HEK293 (cell line): Measurements from ENCODE around the gene DNAJB6.

Experiments used
- CTCF ChIA-PET: fragments of 350-600 bp; formaldehyde crosslinking; extraction: SDS; loops from one replicate; lab custom pipeline; 2021; ENCODE audit warnings: antibody characterized with exemption; lab: Yijun Ruan, JAX
- POLR2A ChIA-PET: fragments of 300-600 bp; formaldehyde crosslinking; extraction: SDS; loops from one replicate; lab custom pipeline; 2020; ENCODE audit warnings: antibody characterized with exemption, inconsistent platforms; lab: Yijun Ruan, JAX
- H3K27ac ChIP-seq: fragments of 200-500 bp; sonication (Bioruptor generic); 2 replicates; pipeline ENCODE4 v1.5.1; 2014; ENCODE audit warnings: low read depth, low read length, control low read depth, inconsistent platforms; ENCODE audit errors: extremely low read depth
- H3K36me3 ChIP-seq, 2 experiments: fragments of 200-500 bp in 1 of 2; sonication (Bioruptor generic) in 1 of 2; 1 replicate in 1 of 2; 2 replicates in 1 of 2; pipeline ENCODE4 v1.5.1; 2014 to 2017; ENCODE audit warnings: inconsistent platforms in 2 of 2, low read length in 2 of 2; ENCODE audit not compliant: control insufficient read depth in 2 of 2, insufficient read depth in 1 of 2
- H3K4me1 ChIP-seq: fragments of 200-500 bp; sonication (Bioruptor generic); 2 replicates; pipeline ENCODE4 v1.5.1; 2014; ENCODE audit warnings: mild to moderate bottlenecking, low read length, inconsistent platforms; ENCODE audit not compliant: control insufficient read depth, insufficient read depth
- H3K4me3 ChIP-seq: 2 replicates; pipeline ENCODE4 v1.5.1; 2011; ENCODE audit warnings: low read depth, mild to moderate bottlenecking, control low read depth, low read length, moderate library complexity
- H3K9me3 ChIP-seq: fragments of 200-500 bp; sonication (Bioruptor generic); 2 replicates; pipeline ENCODE4 v1.5.1; 2014; ENCODE audit warnings: low read depth, low read length, inconsistent platforms; ENCODE audit not compliant: control insufficient read depth, insufficient read depth
- FEZF1 ChIP-seq: fragments of 450-650 bp; formaldehyde crosslinking; IDR thresholded peaks from 2 replicates; pipeline ENCODE4 v1.5.1; 2016; ENCODE audit warnings: missing biosample characterization, missing genetic modification characterization
- KLF8 ChIP-seq: fragments of 450-650 bp; formaldehyde crosslinking; IDR thresholded peaks from 2 replicates; pipeline ENCODE4 v1.5.1; 2016; ENCODE audit warnings: missing biosample characterization, missing genetic modification characterization
- SCRT2 ChIP-seq: fragments of 450-650 bp; formaldehyde crosslinking; IDR thresholded peaks from 2 replicates; pipeline ENCODE4 v1.5.1; 2016; ENCODE audit warnings: missing biosample characterization, missing genetic modification characterization
- SP2 ChIP-seq: fragments of 450-650 bp; formaldehyde crosslinking; IDR thresholded peaks from 2 replicates; pipeline ENCODE4 v1.5.1; 2016; ENCODE audit warnings: missing biosample characterization, missing genetic modification characterization
- ZBTB17 ChIP-seq: fragments of 450-650 bp; formaldehyde crosslinking; IDR thresholded peaks from 2 replicates; pipeline ENCODE4 v1.5.1; 2016; ENCODE audit warnings: missing biosample characterization, missing genetic modification characterization
- ZBTB7A ChIP-seq: fragments of 450-650 bp; formaldehyde crosslinking; IDR thresholded peaks from 2 replicates; pipeline ENCODE4 v1.5.1; 2016; ENCODE audit warnings: low read depth, missing biosample characterization, missing genetic modification characterization
- ZEB2 ChIP-seq: fragments of 450-650 bp; formaldehyde crosslinking; IDR thresholded peaks from 2 replicates; pipeline ENCODE4 v1.5.1; 2016; ENCODE audit warnings: missing biosample characterization, missing genetic modification characterization
- ZFHX2 ChIP-seq: fragments of 450-650 bp; formaldehyde crosslinking; conservative IDR thresholded peaks from 2 replicates; pipeline ENCODE4 v1.5.1; 2016; ENCODE audit warnings: missing biosample characterization, missing genetic modification characterization
- ZNF132 ChIP-seq: fragments of 450-650 bp; formaldehyde crosslinking; IDR thresholded peaks from 2 replicates; pipeline ENCODE4 v1.5.1; 2017; ENCODE audit warnings: missing biosample characterization, missing genetic modification characterization, borderline replicate concordance
- ZNF239 ChIP-seq: fragments of 450-650 bp; formaldehyde crosslinking; IDR thresholded peaks from 2 replicates; pipeline ENCODE4 v1.5.1; 2016; ENCODE audit warnings: missing biosample characterization, missing genetic modification characterization
- ZNF391 ChIP-seq: fragments of 450-650 bp; formaldehyde crosslinking; IDR thresholded peaks from 2 replicates; pipeline ENCODE4 v1.5.1; 2016; ENCODE audit warnings: low read depth, missing biosample characterization, missing genetic modification characterization, borderline replicate concordance
- ZNF561 ChIP-seq: fragments of 450-650 bp; IDR thresholded peaks from 2 replicates; pipeline ENCODE4 v1.5.1; 2018; ENCODE audit warnings: missing biosample characterization, missing genetic modification characterization, borderline replicate concordance
- ZNF664 ChIP-seq: fragments of 450-650 bp; formaldehyde crosslinking; IDR thresholded peaks from 2 replicates; pipeline ENCODE4 v1.5.1; 2016; ENCODE audit warnings: missing biosample characterization, missing genetic modification characterization
- ZNF785 ChIP-seq: fragments of 450-650 bp; formaldehyde crosslinking; IDR thresholded peaks from 2 replicates; pipeline ENCODE4 v1.5.1; 2016; ENCODE audit warnings: missing biosample characterization, missing genetic modification characterization
- TF ChIP-seq, protein P1 (sequence below): fragments of 450-650 bp; formaldehyde crosslinking; IDR thresholded peaks from 2 replicates; pipeline ENCODE4 v1.5.1; 2017; ENCODE audit warnings: missing biosample characterization, missing genetic modification characterization
- TF ChIP-seq, protein P2 (sequence below): fragments of 450-650 bp; formaldehyde crosslinking; IDR thresholded peaks from 2 replicates; pipeline ENCODE4; 2016; ENCODE audit warnings: missing biosample characterization, missing genetic modification characterization
- TF ChIP-seq, protein P3 (sequence below): fragments of 450-650 bp; formaldehyde crosslinking; IDR thresholded peaks from 2 replicates; pipeline ENCODE4 v1.5.1; 2016; ENCODE audit warnings: missing biosample characterization, missing genetic modification characterization, borderline replicate concordance
- TF ChIP-seq, protein P4 (sequence below): fragments of 450-650 bp; formaldehyde crosslinking; IDR thresholded peaks from 2 replicates; pipeline ENCODE4 v1.5.1; 2016; ENCODE audit warnings: missing biosample characterization, missing genetic modification characterization

DNAJB6 gene

DNA sequence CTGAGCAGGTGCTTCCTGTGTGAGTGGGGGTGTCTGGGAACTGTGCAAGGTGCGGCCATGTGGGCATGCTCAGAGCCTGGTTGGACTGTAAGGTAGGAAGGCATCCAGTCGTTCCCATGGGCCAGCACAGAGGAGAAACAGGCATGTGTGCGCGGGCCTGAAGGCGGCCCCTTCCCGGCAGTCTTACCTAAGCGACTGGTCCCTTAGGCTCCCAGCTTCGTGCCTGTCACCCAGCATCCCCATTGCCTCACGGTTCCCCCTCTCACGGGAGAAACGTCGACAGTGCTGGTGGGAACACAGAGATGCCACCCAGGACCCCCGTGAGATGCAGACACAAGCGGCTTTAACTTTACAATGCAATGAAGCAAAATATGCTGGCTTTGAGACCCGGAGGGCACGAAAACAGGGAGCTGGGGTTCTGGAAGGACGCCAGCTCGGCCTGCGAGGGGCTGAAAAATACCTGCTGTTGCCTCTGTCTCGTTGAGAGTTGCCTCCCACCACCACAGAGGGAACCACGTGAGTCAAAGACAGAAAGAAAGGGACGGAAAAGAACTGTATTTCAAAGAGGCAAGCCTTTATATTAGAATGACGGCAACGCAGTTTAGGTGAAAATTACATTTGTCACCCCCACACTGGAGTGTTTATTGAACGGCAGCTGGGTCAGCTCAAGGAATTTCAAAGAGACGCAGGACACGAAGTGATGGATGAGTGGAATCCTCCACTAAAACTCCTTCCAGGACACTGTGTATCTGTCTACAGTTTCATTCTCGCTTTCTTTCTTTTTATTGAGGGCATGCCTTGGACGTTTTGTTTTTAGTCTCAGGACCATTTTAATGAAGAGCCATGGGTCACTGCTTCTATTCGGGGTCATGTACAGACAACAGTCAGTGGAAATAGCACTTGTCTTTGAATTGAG is 128.4 kb downstream of the DNAJB6 start:
- H3K4me3 ChIP-seq = no peak overlapping the region
- H3K4me1 ChIP-seq = no peaks in the 10 kb centered on the region
- no peaks in the 10 kb centered on the region for H3K36me3 ChIP-seq
- CTCF ChIA-PET = interaction anchor here (1.0 to 1.4 kb wide), 3 partner anchors 9 to 33 kb away, joined by 3 to 4 read pairs (median 4); no protein-coding TSS in a partner anchor
- no peaks in the 10 kb centered on the region for H3K9me3 ChIP-seq
- POLR2A ChIA-PET = no interaction called here
- TF ChIP-seq ZFHX2 (tag by site-specific recombination) = no peak
- TF ChIP-seq, protein P1, sequence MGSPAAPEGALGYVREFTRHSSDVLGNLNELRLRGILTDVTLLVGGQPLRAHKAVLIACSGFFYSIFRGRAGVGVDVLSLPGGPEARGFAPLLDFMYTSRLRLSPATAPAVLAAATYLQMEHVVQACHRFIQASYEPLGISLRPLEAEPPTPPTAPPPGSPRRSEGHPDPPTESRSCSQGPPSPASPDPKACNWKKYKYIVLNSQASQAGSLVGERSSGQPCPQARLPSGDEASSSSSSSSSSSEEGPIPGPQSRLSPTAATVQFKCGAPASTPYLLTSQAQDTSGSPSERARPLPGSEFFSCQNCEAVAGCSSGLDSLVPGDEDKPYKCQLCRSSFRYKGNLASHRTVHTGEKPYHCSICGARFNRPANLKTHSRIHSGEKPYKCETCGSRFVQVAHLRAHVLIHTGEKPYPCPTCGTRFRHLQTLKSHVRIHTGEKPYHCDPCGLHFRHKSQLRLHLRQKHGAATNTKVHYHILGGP (tag by site-specific recombination) = no peak
- no peak for TF ChIP-seq FEZF1 (tag by site-specific recombination)
- TF ChIP-seq ZNF132 (tag by site-specific recombination) = no peak
- TF ChIP-seq, protein P2, sequence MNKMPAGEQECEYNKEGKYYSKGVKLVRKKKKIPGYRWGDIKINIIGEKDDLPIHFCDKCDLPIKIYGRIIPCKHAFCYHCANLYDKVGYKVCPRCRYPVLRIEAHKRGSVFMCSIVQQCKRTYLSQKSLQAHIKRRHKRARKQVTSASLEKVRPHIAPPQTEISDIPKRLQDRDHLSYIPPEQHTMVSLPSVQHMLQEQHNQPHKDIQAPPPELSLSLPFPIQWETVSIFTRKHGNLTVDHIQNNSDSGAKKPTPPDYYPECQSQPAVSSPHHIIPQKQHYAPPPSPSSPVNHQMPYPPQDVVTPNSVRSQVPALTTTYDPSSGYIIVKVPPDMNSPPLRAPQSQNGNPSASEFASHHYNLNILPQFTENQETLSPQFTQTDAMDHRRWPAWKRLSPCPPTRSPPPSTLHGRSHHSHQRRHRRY = no peak
- TF ChIP-seq ZBTB7A = no peak
- no peak for TF ChIP-seq ZNF239
- no peak for TF ChIP-seq SCRT2 (tag by site-specific recombination)
- TF ChIP-seq SP2 (tag by site-specific recombination) = no peak
- no peak for TF ChIP-seq ZNF391 (tag by site-specific recombination)
- TF ChIP-seq, protein P3, sequence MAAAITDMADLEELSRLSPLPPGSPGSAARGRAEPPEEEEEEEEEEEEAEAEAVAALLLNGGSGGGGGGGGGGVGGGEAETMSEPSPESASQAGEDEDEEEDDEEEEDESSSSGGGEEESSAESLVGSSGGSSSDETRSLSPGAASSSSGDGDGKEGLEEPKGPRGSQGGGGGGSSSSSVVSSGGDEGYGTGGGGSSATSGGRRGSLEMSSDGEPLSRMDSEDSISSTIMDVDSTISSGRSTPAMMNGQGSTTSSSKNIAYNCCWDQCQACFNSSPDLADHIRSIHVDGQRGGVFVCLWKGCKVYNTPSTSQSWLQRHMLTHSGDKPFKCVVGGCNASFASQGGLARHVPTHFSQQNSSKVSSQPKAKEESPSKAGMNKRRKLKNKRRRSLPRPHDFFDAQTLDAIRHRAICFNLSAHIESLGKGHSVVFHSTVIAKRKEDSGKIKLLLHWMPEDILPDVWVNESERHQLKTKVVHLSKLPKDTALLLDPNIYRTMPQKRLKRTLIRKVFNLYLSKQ (tag by site-specific recombination) = no peak
- TF ChIP-seq, protein P4, sequence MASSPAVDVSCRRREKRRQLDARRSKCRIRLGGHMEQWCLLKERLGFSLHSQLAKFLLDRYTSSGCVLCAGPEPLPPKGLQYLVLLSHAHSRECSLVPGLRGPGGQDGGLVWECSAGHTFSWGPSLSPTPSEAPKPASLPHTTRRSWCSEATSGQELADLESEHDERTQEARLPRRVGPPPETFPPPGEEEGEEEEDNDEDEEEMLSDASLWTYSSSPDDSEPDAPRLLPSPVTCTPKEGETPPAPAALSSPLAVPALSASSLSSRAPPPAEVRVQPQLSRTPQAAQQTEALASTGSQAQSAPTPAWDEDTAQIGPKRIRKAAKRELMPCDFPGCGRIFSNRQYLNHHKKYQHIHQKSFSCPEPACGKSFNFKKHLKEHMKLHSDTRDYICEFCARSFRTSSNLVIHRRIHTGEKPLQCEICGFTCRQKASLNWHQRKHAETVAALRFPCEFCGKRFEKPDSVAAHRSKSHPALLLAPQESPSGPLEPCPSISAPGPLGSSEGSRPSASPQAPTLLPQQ (tag by site-specific recombination) = no peak
- no peak for TF ChIP-seq ZEB2
- no peak for TF ChIP-seq KLF8 (tag by site-specific recombination)
- TF ChIP-seq ZNF561 (tag by site-specific recombination) = no peak
- no peak for TF ChIP-seq ZBTB17 (tag by site-specific recombination)
- TF ChIP-seq ZNF785 (tag by site-specific recombination) = no peak
- no peak for TF ChIP-seq ZNF664
- no peak overlapping the region for H3K27ac ChIP-seq
